ENCODE results near the gene NDST3.

The NDST3 gene

DNA sequence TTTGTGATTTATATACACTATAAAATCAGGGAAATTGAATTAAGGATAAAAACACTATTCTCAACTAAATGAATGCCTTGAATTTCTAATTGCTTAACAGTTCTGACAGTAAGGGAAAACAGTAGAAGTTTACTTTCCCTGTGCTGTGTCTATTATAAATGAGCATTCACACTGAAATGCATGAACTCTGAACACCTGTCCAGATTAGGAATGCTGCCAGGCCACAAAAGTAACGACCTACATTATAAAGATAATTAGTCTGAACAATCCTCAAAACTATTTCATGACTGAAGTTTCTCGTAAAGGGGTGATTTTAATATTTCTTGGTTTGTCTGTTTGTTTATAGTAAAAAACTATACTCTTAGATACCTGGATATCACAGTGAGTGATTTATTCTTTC lies 2.0 kb downstream of the NDST3 start:
- no peak for TF ChIP-seq POLR2A (IDR thresholded peaks at IDR 0.05; ENCODE audit: low read depth, low read length)
- DNase-seq (ENCODE audit: insufficient read length, low spot score), result no peak
- FAIRE-seq, result no peak

DNA sequence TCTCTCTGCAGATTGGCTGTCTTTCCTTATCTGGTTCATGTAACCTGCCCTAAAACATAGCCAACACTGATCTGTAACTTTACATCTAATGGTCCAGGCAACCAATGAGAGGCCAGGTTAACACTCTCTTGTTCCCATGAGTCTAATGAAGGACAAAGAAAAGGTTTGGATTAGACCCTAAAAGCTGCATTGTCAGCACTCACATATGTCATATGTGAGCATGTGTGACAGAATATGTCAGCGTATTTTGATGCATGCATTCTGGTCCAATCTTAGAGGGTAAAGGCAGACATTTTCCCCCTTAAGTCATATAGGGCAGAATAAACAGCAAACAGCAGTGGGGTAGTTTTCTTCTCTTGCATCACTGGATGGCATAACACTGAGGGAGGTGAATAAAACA lies 3.7 kb downstream of the NDST3 start:
- FAIRE-seq, result no peak
- TF ChIP-seq POLR2A (IDR thresholded peaks at IDR 0.05; ENCODE audit: low read depth, low read length), result no peak
- DNase-seq (ENCODE audit: insufficient read length, low spot score), result no peak

DNA sequence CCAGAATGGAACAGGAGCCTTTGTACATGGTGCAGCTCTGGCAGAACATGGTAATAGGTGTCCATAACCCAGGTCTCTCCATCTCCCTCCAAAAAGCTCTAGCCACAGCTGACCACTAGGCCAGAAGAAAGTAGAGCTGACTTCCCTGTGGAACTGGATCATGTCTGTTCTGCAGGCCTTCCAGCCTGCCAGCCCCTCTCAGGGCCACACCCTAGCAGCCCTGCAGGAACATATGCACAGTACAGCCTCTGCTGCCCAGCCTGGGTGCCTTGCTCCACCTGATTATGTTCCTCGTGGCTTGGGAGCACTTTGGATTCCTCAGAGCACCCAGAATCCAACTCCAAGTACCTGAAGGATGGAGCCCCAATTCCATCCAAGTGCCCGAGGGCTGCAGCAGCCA lies 12.0 kb downstream of the NDST3 start:
- DNase-seq (ENCODE audit: insufficient read length, low spot score), result no peak
- no peak for FAIRE-seq
- no peak for TF ChIP-seq POLR2A (IDR thresholded peaks at IDR 0.05; ENCODE audit: low read depth, low read length)

DNA sequence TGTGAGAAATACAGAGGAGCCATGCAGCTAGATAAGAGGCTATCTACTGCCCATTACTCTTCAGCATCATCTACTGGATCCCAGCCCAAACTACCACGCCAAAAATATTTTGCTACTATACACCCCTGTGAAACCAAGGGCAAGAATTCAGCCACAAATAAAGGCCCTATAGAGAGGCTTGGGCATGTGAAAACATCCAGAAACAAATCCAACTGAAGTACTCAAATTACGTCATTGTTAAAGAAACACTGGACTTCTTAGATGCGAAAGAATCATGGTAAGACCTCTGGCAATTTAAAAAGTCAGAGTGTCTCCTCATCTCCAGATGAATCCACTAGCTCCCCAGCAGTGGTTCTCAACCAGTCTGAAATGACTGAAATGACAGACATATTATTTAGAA lies 12.8 kb downstream of the NDST3 start:
- TF ChIP-seq POLR2A (IDR thresholded peaks at IDR 0.05; ENCODE audit: low read depth, low read length), result no peak
- FAIRE-seq (no peak), DNase-seq (ENCODE audit: insufficient read length, low spot score) (no peak)

DNA sequence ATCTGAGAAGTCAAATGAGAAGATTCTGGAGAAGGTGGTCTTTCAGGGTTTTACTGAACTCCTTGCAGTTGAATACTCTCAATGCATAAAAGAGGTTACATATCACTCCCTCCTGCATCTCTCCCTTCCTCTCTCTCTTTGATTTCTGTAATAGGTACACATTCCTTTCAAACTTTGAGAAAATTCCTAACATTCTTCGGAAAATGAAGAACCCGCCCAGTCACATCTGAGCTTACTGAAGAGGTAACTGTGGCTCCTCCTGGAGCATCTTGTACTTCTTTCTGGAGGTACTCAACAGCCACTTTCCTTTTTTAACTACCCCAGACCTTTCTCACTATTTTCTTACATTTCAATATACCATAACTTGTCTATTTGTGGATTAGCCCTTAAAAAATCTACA lies 24.7 kb downstream of the NDST3 start:
- DNase-seq (ENCODE audit: insufficient read length, low spot score), result no peak
- TF ChIP-seq POLR2A (IDR thresholded peaks at IDR 0.05; ENCODE audit: low read depth, low read length), result no peak
- no peak for FAIRE-seq

DNA sequence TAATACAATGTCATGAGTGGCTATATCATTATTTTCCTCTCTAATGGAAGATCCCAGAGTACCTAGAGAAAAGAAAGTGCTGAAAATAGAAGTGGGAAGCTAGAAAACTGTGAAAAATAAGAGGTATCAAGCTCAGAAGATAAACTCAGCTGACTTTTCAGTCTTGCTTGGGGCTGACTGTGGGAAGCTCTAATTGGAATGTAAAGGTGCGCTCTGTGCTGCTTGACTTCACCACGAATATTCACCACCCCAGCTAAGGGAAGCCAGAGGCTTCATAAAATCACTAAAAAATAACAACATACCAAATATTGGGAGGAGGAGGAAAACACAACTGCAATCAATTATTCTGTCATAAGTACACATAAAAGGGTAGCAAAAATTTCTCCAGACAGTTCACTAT lies 25.1 kb downstream of the NDST3 start:
- DNase-seq (ENCODE audit: insufficient read length, low spot score), result no peak
- FAIRE-seq, result no peak
- no peak for TF ChIP-seq POLR2A (IDR thresholded peaks at IDR 0.05; ENCODE audit: low read depth, low read length)

DNA sequence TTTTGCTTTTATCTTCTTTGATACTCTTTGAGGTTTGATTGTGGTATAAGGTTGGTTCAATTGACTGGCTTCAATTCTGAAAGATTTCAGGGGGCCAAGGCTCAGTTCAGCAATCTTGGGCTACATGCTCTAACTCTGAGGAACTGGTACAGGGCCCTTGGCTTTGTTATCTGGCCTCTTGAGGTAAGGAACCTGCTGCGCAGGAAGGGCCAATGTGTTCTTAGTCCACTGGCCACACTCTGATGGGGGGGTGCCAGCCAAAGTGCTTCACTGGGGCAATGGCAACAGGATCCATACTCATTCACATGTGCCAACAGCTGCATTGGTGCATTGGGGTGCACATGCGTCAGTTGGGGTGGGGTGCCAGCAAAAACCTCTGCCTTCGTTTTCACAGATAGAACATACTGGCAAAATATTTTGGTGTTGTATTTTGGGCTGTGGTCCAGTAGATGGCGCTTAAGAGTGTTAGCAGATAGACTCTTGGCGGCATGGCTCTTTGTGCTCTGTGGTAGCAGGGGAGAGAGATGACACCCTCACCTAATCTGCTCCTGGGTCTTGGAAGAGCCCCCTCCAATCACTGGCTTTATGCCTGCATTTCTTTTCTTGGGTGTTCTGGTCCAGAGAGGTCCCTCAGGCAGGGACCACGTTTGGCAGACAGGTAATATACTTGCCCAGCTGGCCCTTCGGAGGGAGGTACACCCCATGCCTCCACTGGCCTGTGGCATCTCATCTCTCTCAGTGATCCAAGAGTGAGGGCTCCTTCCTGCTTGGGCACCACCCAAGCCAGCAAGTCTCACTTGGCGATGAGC lies 42.9 kb downstream of the NDST3 start:
- no peak for TF ChIP-seq POLR2A (IDR thresholded peaks at IDR 0.05; ENCODE audit: low read depth, low read length)
- no peak for DNase-seq (ENCODE audit: insufficient read length, low spot score)
- no peak for FAIRE-seq

DNA sequence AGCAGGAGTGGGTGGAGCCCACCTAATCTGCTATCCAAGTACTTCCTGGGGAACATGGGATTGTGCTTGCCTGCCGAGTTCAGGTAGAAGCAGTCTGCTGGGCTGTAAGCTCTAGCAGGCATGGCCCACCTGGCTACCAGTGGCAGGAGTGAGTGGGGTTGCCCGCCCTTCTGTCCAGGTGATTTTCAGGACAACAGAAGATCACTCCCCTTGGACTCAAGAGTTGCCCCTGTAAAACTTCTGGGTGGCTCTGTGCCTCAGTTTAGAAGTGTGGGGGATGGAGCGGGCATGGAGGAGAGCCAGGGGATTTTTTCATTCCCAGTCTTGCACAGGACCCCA lies 43.5 kb downstream of the NDST3 start:
- no peak for TF ChIP-seq POLR2A (IDR thresholded peaks at IDR 0.05; ENCODE audit: low read depth, low read length)
- DNase-seq (ENCODE audit: insufficient read length, low spot score), result no peak
- FAIRE-seq, result no peak

DNA sequence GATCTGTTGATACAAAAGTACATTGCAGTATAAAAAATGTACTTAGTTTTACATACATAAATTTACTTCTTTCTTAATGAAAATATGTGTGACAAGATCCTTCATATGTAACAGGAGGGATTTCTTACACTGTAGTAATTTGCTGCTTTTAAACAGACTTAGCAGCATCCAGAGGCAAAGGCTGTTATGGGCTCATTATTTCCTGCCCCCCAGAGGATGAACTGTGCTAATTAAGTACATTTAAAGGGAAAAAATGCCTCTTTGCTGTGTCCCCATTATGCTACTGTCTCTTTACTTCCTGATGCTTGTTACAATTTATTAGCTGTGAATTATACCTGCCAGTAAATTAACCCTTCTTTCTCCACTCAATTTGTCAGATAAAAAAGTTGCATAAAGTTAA lies 47.1 kb downstream of the NDST3 start:
- FAIRE-seq, result no peak
- no peak for TF ChIP-seq POLR2A (IDR thresholded peaks at IDR 0.05; ENCODE audit: low read depth, low read length)
- DNase-seq (ENCODE audit: insufficient read length, low spot score), result no peak

DNA sequence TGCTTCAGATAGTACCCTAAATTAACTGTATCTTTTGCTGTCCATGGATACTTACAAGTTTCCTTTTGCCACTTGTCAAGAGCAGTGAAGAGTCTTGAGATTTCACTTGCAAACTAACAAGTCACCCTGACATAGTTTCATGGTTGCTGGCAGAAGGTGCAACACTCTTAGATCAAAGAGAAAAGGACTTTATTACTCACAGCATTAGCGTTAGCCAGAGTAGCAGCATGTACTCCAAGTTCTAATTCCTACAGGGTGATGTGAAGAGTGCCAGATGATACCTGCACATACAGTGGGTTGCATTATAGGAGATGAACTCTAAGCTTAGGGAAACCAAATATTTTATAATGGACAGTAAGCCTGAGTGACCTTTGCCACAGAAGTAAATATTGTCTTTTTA lies 47.9 kb downstream of the NDST3 start:
- TF ChIP-seq POLR2A (IDR thresholded peaks at IDR 0.05; ENCODE audit: low read depth, low read length), result no peak
- no peak for FAIRE-seq
- DNase-seq (ENCODE audit: insufficient read length, low spot score), result no peak

DNA sequence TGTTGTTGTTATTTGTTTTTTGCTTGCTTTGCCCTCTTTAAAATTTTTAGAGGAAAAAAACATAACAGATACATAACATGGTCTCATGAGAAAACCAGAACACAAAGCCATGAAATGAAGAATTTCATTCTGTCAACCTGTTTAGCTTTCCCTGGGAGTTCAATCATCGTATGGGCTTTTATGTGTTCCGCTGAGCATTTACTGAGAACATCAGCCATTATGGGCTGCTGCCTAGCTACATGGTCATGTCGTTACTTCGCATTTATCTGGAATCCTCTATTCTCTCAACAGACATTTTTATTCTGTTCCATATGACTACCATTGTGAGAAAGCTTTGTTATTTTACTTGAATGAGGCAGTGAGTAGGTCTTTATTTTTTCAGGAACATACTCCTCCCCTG lies 51.4 kb downstream of the NDST3 start:
- FAIRE-seq (no peak), DNase-seq (ENCODE audit: insufficient read length, low spot score) (no peak)
- TF ChIP-seq POLR2A (IDR thresholded peaks at IDR 0.05; ENCODE audit: low read depth, low read length), result no peak

DNA sequence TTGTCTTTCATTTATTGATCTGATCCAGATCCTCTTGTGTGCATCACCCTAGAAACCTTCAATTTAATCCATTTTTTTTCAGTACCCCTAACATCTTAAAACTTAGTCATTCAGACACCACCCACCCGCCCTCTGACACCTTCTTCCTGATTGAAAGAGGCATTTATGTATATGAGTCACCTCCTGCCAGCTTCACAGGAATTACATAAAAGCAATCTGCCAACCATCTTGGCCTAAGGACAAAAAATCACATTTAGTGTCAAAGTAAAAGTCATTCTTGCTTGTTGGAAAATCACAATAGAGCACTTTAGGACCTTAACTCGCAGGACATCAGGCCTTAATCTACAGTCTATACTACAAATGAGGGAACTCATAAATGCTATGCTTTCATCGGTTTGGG lies 52.1 kb downstream of the NDST3 start:
- DNase-seq (ENCODE audit: insufficient read length, low spot score) (peak; percentile 0), FAIRE-seq (no peak)
- TF ChIP-seq POLR2A (IDR thresholded peaks at IDR 0.05; ENCODE audit: low read depth, low read length), result no peak

DNA sequence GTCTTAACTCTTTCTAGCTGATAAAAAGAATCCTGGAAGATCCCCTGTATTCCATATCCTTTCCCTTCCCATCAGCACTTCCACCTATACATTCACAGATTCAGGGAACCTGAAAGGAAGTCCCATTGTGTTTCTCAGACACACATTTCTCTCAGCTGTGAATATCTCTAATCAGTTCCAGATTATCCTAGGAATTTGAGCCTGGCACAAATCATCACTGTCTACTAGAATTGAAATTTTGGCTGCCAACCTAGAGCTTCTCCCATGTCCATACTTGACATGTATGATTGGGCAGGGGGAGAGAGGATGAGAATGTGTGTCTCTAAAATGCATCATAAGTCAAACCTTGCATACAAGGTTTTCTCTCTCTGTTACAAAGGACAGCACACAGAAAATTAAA lies 53.1 kb downstream of the NDST3 start:
- no peak for TF ChIP-seq POLR2A (IDR thresholded peaks at IDR 0.05; ENCODE audit: low read depth, low read length)
- FAIRE-seq, result no peak
- DNase-seq (ENCODE audit: insufficient read length, low spot score), result no peak

DNA sequence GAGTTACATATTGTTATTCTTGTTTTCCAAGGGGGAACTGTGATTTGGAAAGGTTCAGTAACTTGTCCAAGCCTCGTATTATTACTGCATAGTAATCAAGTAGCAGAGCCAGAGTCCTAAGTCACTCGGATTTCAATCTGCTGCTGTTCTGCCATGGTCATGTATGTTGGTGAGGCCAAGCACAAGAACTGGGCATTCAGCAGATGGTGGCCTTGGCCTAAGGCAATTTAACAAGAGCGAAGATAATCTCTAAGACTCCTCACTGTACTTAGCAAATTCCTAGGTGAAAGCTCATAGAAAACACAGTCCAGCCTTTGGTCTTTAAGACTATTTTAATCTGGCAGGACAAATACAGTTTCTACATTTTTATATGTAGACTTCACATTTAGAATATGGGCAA lies 64.8 kb downstream of the NDST3 start:
- TF ChIP-seq POLR2A (IDR thresholded peaks at IDR 0.05; ENCODE audit: low read depth, low read length), result no peak
- DNase-seq (ENCODE audit: insufficient read length, low spot score), result no peak
- no peak for FAIRE-seq

DNA sequence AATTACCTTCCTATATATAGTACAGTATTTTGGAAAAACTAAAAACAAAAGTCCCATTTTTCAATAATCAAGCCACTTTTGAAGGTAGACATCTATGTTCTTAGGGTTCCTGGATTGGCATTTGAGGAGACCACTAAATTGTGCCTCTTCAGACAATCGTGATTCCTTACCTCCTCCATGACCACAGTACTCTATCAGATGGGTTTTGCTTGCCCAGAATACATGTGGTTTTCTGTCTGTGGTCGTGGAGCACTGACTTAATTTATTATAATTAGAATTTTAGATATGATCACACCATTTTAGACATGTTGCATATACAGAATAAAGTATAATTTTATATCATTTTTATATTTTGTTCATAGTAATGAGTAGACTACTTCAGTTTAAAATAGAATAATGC lies 67.9 kb downstream of the NDST3 start:
- FAIRE-seq, result no peak
- no peak for TF ChIP-seq POLR2A (IDR thresholded peaks at IDR 0.05; ENCODE audit: low read depth, low read length)
- DNase-seq (ENCODE audit: insufficient read length, low spot score), result no peak

All from H54 (cell line).